IPS DF 19.7 (cell line): Measurements from ENCODE around the gene NEIL3.

ENCODE experiments used
- DNase-seq: peaks from one replicate; pipeline ENCODE4 v3.0.0-alpha.2; 2013; ENCODE audit warnings: low read depth, low spot score

NEIL3 gene, protein sequence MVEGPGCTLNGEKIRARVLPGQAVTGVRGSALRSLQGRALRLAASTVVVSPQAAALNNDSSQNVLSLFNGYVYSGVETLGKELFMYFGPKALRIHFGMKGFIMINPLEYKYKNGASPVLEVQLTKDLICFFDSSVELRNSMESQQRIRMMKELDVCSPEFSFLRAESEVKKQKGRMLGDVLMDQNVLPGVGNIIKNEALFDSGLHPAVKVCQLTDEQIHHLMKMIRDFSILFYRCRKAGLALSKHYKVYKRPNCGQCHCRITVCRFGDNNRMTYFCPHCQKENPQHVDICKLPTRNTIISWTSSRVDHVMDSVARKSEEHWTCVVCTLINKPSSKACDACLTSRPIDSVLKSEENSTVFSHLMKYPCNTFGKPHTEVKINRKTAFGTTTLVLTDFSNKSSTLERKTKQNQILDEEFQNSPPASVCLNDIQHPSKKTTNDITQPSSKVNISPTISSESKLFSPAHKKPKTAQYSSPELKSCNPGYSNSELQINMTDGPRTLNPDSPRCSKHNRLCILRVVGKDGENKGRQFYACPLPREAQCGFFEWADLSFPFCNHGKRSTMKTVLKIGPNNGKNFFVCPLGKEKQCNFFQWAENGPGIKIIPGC

DNA sequence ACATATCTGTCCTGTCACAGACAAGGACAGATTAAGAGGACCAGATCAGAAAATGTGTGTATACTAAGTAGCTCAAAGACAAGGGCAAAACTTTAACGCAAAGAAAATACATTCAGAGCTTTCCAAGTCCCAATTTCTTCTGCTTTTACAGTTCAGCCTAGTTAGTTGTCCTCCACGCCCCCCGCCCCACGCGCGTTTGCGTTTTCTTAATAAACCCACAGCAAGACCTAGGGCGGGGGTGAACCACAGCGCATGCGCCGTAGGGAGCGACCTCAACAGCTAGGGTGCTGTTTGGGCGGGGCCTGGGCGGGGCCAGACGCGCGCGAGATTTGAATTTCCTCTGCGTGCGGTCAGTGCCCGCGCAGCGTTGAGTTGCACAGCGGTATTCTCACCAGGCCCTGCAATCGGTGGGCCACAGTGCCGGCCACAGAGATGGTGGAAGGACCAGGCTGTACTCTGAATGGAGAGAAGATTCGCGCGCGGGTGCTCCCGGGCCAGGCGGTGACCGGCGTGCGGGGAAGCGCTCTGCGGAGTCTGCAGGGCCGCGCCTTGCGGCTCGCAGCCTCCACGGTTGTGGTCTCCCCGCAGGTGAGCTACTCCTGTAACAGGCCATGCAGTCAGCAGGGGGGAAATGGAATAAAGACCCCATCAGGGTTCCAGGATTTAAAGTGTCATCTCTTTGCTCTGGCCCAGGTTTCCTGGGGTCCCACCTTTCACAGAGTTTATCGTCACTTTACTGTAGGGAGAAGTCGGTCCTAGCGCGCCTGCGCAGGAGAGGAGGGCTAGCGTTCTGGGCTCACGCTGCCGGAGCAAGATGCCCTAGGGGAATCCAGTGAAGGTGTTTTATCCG is at the start of gene NEIL3:
Gene NEIL3 (plus strand): TSS at position 353 of the 850 bp plus-strand sequence. CDS start 80 bp downstream, at position 433.
- DNase-seq: peak; percentile 20

DNA sequence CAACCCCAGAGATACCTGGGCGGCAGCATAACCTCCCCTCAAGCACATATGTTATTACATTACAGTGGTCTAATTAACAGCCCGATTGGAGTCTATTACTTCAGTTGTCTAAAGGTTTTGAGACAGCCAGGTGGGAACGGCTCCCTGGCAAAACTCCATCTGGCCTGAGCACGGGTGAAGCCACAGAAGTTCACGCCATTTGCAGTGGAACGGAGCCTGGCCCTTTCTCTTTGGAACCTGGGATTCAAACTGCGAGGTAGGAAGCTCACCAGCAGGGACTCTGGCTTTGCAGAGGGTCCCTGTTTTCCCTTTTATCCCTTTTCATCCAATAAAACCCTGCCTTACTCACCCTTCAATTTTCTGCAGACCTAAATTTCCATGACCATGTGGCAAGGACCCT is 45.9 kb upstream of the NEIL3 start:
- no peak for DNase-seq

DNA sequence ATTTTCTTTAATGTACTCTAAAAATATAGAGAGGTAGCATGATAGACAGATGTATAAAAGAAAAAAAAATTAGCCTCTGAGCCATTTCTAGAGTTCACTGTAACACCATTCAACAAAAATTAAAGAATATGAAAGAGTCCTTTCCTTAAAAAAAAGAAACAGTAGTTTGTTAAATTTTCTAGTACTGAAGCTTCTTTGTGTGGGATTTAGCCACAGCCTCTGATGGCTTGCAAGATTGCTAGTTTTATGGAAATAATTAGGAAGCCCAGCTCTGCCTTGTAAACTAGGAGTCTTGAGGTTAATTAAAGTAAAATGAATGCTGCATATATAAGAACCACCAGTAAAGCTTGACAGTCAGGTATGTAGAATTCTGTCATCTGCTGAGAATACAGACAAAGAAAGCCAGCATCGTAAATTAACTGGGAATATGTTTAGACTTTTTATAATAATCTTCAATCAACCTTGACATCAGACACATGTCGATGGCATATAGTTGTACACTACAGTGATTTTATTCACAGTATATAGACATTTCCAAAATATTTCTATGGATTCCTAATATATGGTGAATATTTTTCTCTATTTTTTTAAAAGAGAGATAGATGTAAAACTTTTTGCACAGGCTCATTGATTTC is 44.8 kb upstream of the NEIL3 start:
- no peak for DNase-seq

DNA sequence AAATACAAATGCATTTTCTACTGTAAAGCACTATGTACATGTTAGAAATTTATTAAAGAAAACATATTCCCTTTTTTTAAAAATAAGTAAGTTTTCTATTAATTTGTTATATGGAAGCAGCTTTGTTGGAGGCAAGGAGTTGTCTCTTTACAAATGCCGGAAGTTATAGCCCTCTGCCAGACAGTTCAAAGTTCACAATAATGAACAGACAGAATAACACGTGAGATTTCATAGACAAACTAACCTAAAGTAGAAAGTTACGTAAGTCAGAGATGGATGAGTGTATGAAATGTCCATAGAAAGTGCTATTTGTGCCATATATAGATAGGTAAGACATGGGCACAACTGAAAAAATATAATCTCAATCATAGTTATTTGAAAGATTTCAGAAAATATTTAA is 43.9 kb upstream of the NEIL3 start:
- DNase-seq: no peak

DNA sequence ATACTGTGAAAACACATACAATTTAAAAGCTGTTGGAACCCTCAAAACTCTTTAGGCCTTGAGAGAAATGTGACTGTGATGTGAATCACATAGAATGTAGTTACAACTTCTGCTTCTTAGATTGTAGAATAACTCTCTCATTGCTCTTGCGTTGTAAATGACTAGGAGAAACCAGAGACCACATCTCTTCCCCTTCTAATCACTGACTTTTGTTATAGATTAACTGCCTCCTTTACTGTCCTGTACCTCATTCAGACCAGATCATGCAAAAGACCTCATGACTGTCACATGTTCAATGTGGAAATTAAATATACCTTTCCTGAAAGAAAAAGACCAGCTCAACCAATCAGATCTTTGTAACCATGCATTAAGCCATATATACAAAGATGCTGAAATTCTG is 43.2 kb upstream of the NEIL3 start:
- DNase-seq: no peak

DNA sequence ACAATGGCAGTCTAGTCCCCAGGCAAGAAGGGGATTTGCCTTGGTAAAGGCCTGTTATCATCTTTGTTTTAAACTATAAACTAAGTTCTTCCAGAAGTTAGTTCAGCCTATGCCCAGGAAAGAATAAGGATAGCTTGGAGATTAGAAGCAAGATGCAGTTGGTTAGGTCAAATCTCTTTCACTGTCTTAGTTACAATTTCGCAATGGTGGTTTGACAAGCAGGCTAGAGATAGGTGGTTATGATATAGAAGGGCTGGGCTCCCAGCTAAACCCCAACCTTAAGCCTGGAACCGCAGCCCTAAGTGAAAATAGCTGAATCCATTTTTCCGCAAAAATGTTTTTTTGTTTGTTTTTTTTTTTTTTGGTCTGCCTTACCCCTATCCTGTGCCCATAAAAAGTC is 41.8 kb upstream of the NEIL3 start:
- DNase-seq: no peak

DNA sequence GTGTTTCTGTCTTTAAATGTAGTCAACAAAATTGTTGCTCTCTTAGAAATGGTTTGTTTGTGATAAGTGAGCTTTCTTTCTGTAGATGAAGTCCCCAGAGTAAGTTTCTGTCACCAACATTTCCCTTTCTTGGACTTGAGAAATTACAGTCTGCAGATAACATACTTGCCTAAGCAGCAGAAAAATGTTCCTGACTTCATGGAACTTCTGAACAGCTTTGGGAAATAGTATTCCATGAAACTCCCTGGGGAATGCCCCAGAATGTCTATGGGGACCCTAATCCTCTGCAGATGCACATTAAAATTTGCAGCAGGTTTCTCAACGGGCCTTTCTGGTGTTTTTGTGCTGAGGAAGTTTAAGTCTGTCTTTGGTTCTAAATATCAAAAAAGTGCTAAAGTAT is 38.6 kb upstream of the NEIL3 start:
- no peak for DNase-seq

DNA sequence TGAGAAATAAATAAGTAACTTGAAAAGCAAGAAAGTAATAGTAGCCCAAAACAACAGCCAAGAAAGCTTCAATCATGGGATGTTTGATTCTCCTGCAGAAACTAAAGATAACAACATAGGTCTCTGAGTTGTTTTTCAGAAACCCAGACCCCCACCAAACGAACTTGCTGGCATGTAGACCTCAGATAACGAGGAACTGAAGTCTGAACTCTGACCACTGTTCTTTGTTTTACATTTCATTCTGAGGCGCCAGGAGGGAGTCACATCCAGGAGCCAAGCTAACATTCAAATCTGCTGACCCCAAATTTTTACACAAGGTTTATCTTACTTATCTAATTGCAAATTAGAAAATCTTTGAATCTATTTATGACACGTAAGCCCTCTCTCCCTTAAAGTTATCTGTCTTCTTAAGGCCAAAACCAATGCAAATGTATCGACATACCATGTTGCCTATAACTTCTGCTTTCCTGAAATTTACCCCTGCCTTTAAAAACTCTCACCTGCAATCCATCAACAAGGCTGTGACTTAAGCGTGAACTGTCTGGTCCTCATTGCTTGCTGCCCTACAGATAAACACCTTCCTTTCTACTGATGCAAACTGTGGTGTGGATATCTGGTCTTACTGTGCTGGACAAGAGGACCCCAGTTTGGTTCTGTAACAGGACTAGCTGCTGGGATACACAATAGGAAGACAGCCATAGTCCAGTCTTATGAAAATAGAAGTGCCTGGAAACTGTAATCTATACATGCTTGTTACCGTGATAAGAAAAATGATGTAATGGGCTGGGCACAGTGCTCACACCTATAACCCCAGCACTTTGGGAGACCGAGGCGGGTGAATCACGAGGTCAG is 37.5 kb upstream of the NEIL3 start:
- no peak for DNase-seq

DNA sequence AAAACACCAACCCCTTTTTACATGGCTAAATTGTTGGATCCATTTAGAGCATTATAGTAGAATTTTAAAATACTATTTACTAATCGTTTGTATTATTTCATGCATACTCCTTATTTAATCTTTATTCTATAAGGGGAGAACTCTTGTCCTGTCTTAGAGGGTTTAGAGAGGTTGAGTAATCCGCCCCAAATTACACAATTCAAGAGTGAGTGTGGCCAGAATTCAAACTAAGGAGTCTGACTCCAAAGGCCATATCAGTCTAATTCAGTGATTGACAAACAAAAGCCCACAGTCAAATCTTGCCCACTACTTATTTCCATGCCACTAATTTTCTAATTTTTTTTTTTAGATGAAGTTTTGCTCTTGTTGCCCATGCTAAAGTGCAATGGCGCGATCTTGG is 33.7 kb upstream of the NEIL3 start:
- DNase-seq: no peak

DNA sequence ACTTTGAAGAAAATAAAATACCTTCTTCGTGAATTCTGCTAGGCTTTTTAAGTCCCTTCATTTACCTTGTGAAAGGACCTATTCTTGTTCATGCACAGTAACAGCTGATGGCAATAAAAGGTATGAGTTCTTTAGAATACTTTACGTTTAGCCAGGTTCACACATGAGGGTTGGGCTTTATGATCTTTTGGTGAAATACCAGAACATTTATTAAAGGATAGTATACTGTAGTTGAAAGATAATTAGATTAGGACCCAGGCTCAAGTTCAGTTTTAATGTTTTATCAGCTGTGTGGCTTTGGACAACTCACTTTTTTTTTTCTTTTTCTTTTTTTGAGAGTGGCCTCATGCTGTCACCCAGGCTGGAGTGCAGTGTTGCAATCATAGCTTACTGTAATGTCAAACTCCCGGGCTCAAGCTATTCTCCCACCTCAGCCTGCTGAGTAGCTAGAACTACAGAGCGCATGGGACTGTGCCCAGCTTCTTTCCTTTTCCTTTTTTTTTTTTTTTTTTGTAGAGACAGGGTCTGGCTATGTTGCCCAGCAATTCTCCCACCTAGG is 28.2 kb upstream of the NEIL3 start:
- no peak for DNase-seq

DNA sequence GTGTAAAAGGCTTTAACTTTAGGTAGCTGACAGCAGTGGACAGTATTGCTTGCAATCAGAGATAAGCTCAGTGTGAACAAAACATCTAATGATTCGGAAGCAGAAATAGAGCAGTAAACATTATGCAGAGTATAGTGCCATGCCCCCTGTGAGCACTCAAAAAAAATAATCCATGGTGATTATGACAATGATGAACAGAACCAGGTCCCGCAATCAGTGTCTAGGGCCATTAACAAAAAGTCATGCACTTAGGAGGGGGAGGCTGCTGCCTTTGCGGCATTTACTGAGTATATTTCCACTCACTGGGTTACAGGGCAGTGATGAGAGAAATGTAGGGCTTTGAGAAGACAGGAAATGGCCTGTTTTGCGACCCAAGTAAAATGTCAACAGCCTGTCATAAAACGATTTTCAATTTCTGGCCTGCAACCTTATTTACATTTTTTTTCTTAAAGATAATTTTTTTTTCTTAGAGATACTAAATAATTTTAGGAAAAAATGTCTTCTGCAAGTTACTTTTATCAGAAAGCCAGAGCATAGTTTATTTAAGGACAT is 27.3 kb upstream of the NEIL3 start:
- DNase-seq: no peak

DNA sequence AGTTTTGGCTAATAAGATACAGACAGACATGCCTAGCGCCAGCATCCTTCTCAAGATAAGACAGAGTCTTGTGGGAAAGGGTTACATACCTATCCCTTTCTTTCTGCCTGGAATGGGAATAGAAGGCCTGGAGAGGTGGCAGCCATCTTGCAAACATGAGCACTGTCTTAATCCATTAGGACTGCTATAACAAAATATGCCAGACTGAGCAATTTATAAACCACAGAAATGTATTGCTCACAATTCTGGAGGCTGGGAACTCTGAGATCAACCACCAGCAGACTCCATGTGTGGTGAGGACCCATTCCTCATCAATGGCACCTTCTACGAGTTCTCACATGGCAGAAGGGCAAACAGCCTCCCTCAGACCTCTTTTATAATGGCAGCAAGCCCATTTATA is 26.5 kb upstream of the NEIL3 start:
- no peak for DNase-seq

DNA sequence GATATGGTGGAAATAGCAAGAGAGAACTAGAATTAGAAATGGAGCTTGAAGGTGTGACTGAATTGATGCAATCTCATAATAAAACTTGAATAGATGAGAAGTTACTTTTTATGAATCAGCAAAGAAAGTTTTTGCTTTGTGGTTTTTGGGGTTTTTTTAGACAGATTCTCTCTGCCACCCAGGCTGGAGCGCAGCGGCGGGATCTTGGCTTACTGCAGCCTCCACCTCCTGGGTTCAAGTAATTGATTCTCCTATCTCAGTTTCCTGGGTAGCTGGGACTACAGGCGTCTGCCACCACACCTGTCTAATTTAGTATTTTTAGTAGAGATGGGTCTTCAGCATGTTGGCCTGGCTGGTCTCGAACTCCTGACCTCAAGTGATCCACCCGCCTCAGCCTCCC is 23.7 kb upstream of the NEIL3 start:
- no peak for DNase-seq

DNA sequence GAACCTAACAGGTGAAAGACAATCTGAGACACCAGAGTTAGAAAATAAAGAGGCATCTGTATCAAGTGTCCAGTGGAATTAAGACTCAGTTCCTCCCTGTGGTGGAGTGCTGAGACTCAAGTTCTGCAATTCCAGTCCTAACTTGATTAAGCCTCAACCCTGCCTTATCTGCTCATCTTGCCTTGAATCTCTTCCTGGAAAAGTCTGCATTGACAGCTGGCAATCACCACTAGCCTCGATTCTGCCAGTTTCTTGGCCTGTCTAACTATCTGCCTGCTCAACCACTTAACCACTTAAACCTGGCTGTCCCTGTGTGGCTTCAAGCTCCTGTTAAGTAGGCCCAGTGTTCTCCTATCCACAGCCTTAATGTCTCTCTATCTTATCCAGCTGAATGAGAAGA is 22.4 kb upstream of the NEIL3 start:
- no peak for DNase-seq

DNA sequence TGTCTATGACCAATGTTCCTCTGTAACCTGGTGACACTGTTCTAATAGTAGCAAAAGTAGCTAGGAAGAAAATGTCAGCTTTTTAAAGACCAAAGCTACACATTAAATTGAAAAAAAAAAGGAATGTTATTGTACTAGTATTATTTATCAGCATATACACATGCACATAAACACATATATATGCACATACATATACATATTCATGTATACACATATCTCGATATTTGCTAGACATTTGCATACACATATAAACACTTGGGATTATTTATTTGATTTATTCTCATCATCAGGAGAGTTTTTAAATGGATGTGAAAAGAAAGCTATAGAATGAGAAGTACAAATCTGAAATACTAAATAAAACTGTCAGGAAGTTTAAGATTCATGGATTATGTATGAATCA is 21.3 kb upstream of the NEIL3 start:
- DNase-seq: no peak

DNA sequence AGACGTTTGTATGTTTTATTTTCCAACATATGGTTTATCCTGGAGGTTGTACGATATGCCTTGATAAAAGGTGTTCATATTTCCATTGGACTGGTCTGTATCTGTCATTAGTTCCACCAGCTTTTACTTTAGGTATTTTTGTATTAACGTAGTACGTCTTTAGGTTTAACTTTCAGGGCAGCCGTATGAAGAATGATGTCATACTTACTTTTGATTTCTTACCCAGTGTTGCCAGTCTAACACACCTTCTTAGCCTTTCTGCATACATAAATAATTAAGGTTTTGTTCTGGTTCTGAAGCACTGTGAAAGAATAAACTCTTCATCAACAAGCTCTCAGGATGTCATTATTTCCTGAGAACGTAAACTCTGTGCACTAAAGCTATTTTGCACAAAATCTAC is 18.9 kb upstream of the NEIL3 start:
- no peak for DNase-seq

DNA sequence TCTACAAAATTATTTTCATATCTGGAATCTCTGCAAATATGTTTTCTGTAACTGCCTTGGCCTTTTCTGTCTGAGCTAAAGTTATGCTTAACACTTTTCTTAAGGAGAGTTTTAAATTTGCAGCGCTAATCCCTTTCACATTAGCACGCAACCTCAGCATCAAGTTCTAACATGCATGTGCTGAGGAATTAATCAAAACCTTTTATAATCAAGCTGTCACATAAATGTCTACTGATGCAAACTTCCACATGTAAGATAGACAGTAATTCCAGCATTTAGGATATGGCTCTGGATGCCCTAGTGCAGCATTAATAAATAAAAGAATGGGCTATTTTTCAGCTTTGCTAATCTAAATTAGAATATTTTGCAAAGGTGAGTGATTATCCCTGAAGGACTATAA is 17.5 kb upstream of the NEIL3 start:
- DNase-seq: no peak

DNA sequence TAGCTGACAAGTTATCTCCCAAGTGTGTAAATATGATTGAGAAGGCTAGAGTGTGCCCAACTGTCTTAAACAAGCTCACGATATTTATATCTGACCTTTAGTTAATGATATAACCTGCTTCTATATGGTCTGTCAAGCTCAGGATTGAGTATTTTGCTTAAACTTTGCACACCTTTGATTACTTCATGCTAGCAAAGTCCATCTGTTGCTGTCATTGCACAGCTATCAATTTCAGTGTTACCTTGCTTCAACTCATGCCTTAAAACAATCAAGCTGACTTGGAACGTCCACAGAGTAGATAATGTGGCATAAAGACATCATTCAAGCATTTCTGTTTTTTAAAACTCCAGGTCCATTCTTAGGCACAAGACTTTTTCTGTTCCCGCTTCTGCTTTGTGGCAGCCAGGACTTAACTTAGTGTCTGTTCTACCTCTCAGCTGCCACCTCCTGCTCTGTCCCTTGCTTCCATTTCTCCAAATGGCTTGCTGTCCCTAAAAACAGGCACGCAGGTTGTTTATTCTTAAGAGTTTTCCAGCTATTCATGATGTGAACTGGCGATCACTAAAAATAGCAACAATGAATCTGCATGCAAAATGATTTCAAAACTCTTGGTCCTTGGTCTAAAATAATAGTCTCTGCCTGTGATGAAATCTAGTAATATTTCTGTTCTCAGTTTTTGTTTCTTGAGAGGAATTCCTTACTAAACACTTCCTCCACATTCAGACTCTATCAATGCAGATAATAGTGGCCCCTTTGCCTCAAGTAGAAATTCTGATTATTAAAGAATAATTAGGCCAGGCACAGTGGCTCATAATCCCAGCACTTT is 16.3 kb upstream of the NEIL3 start:
- no peak for DNase-seq

DNA sequence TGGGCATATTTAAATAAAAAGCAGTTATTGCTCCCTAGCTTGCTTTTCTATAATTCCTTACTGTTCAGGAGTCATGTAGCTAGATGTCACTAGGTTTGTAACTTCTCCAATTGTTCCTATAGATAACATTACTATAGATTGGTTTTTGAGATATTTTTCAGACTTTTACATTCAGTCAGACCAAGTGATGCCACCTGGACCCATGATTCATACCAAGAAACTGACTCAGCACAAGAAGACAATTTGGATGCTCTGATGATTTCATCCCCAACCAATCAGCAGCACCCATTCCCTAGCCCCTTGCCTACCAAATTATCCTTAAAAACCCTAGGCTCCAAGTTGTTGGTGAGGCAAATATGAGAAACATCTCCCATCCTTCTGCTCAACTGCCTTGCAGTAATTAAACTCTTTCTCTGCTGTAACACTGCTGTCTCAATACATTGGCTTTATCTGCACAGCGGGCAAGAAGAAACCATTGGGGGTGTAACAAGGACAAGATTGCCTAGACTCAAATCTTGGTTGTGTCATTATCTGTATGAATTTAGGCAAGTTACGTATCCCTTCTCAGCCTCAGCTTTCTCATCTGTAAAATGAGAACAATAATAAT is 11.8 kb upstream of the NEIL3 start:
- no peak for DNase-seq
